ENCODE measurements around the gene CHFR. TPM values are rescaled to one million over a fixed set of nuclear protein-coding genes. Genes with fewer than 3 reads are reported as not detected.
A peak's percentile ranks its signal among the peaks of the same experiment; 100 is the strongest.
"Not testable (repeated sequence)": the region's sequence is repeated elsewhere in the genome, so short reads cannot be mapped to it uniquely, and the experiment has no call there.

CHFR gene
- total RNA-seq, 1 experiment from 2014 or later, result 53.3 TPM

GRCh38 chr12:132795847-132796246 is 91.6 kb downstream of the CHFR start:
- Histone ChIP-seq H3K79me1 (ENCODE audit: insufficient read depth, low read depth, low read length, poor library complexity, severe bottlenecking) (no peaks in the 10 kb centered on the region), H3K56ac (ENCODE audit: insufficient read length, low read depth, low read length) (no peak overlapping the region), H3K4ac (ENCODE audit: low read depth, low read length) (no peak overlapping the region), H2BK20ac (ENCODE audit: low read depth, low read length, poor library complexity, severe bottlenecking) (no peak overlapping the region), H3K4me2 (ENCODE audit: insufficient read depth, insufficient read length, low read length) (no peak overlapping the region), H3T11ph (ENCODE audit: low read length) (no peak overlapping the region), H2BK15ac (ENCODE audit: low read depth, low read length) (no peak overlapping the region), H4K91ac (ENCODE audit: insufficient read length, low read depth, low read length) (no peak overlapping the region), H3K9me3 (ENCODE audit: control insufficient read depth, low read depth, low read length) (no peaks in the 10 kb centered on the region), H2AK5ac (ENCODE audit: insufficient read length, low read length) (no peak overlapping the region), H4K5ac (ENCODE audit: insufficient read length, low read depth, low read length) (no peak overlapping the region), H3K14ac (ENCODE audit: insufficient read depth, low read length) (no peak overlapping the region), H4K8ac (replicated peaks; ENCODE audit: insufficient read length, low read depth, low read length) (no peak overlapping the region), H3K18ac (ENCODE audit: insufficient read length, low read depth, low read length) (no peak overlapping the region), H3K27ac (ENCODE audit: insufficient read length, low read depth, low read length) (no peak overlapping the region), H2BK120ac (ENCODE audit: low read depth, low read length, poor library complexity, severe bottlenecking) (no peak overlapping the region), H2AFZ (ENCODE audit: low read length) (no peak overlapping the region), H3K23ac (ENCODE audit: insufficient read length, low read depth, low read length) (no peak overlapping the region), H3K23me2 (ENCODE audit: insufficient read length, low read depth, low read length, poor library complexity, severe bottlenecking) (no peaks in the 10 kb centered on the region), H3K9ac (ENCODE audit: extremely low read depth, insufficient read length, low read length) (no peak overlapping the region), H2BK12ac (ENCODE audit: insufficient read length, low read depth, low read length) (no peak overlapping the region), H3K27me3 (ENCODE audit: insufficient read depth, low read length) (no peaks in the 10 kb centered on the region), H3K79me2 (ENCODE audit: insufficient read depth, low read length) (no peaks in the 10 kb centered on the region), H3K4me1 (ENCODE audit: insufficient read depth, low read length) (no peaks in the 10 kb centered on the region), H2BK5ac (ENCODE audit: insufficient read length, low read length) (no peak overlapping the region), H4K20me1 (ENCODE audit: control insufficient read depth, insufficient read depth, insufficient read length) (peaks cover 2% of the 10 kb centered on the region)
- no peak overlapping the region for H3K4me3 Mint-ChIP-seq
- no CpG with 5 or more reads among the region's 14 CpGs for WGBS (ENCODE audit: extremely low coverage, insufficient read length, low lambda C conversion rate)
- no peaks in the 10 kb centered on the region; the same call in 1 of the 2 replicates for H3K27me3 Mint-ChIP-seq (ENCODE audit: low read depth)
- H3K36me3 Mint-ChIP-seq (ENCODE audit: insufficient read depth in 1 of 3, low read depth in 3 of 3), result peaks cover 27 to 79% (median 66%) of the 10 kb centered on the region in 3 experiments
- H3K4me1 Mint-ChIP-seq, result no peaks in the 10 kb centered on the region
- DNase-seq, result no peak
- no peak overlapping the region for H3K27ac Mint-ChIP-seq
- H3K9me3 Mint-ChIP-seq, result peaks cover 0 to 2% of the 10 kb centered on the region in 2 experiments; a peak in 1 of 5 replicates
- TF ChIP-seq CTCF (conservative IDR thresholded peaks at IDR 0.05), result no peak

GRCh38 chr12:132791940-132792339 is 95.5 kb downstream of the CHFR start:
- not testable (repeated sequence) for H3K79me1 ChIP-seq (ENCODE audit: insufficient read depth, low read depth, low read length, poor library complexity, severe bottlenecking); H3T11ph ChIP-seq (ENCODE audit: low read length); H2BK20ac ChIP-seq (ENCODE audit: low read depth, low read length, poor library complexity, severe bottlenecking); H3K79me2 ChIP-seq (ENCODE audit: insufficient read depth, low read length); H2AK5ac ChIP-seq (ENCODE audit: insufficient read length, low read length); H3K23me2 ChIP-seq (ENCODE audit: insufficient read length, low read depth, low read length, poor library complexity, severe bottlenecking); H3K27me3 Mint-ChIP-seq (ENCODE audit: low read depth); H4K20me1 ChIP-seq (ENCODE audit: control insufficient read depth, insufficient read depth, insufficient read length); DNase-seq; H3K9me3 ChIP-seq (ENCODE audit: control insufficient read depth, low read depth, low read length); H3K4me2 ChIP-seq (ENCODE audit: insufficient read depth, insufficient read length, low read length); H4K5ac ChIP-seq (ENCODE audit: insufficient read length, low read depth, low read length); H3K4me3 Mint-ChIP-seq; H3K9me3 Mint-ChIP-seq; H3K27me3 ChIP-seq (ENCODE audit: insufficient read depth, low read length); H3K4me1 Mint-ChIP-seq; H2BK5ac ChIP-seq (ENCODE audit: insufficient read length, low read length); H3K4me1 ChIP-seq (ENCODE audit: insufficient read depth, low read length); H4K91ac ChIP-seq (ENCODE audit: insufficient read length, low read depth, low read length); H3K4ac ChIP-seq (ENCODE audit: low read depth, low read length); H2BK120ac ChIP-seq (ENCODE audit: low read depth, low read length, poor library complexity, severe bottlenecking); H3K56ac ChIP-seq (ENCODE audit: insufficient read length, low read depth, low read length); H2BK15ac ChIP-seq (ENCODE audit: low read depth, low read length); H2BK12ac ChIP-seq (ENCODE audit: insufficient read length, low read depth, low read length); H3K27ac ChIP-seq (ENCODE audit: insufficient read length, low read depth, low read length); H4K8ac ChIP-seq (replicated peaks; ENCODE audit: insufficient read length, low read depth, low read length); H2AFZ ChIP-seq (ENCODE audit: low read length); H3K14ac ChIP-seq (ENCODE audit: insufficient read depth, low read length); H3K9ac ChIP-seq (ENCODE audit: extremely low read depth, insufficient read length, low read length); H3K18ac ChIP-seq (ENCODE audit: insufficient read length, low read depth, low read length); H3K23ac ChIP-seq (ENCODE audit: insufficient read length, low read depth, low read length)
- H3K27ac Mint-ChIP-seq, result peak overlapping the region in 1 of 3 experiments; percentile 48; a peak in 1 of 7 replicates
- H3K36me3 Mint-ChIP-seq (ENCODE audit: insufficient read depth in 1 of 3, low read depth in 3 of 3), result peaks cover 41 to 76% (median 60%) of the 10 kb centered on the region in 3 experiments
- WGBS (ENCODE audit: extremely low coverage, insufficient read length, low lambda C conversion rate), result no CpG with 5 or more reads among the region's 2 CpGs

All from H9 (cell line).